Astrocyte (in vitro differentiated cells and primary cell): ENCODE measurements around the gene MEGF8. TPM values are rescaled to one million over a fixed set of nuclear protein-coding genes. Genes with fewer than 3 reads are reported as not detected.

Experiments
- DNase-seq: peaks from one replicate; pipeline ENCODE4 v3.0.0-alpha.2; 2010; ENCODE audit warnings: low read depth
- FAIRE-seq: peaks from 2 replicates; lab custom pipeline; 2011; peaks lifted over from hg19 to GRCh38; lab: Jason Lieb, UNC
- H2AFZ ChIP-seq: 2 replicates; pipeline ENCODE4 v1.6.0; 2012; ENCODE audit warnings: low read depth, low read length, inconsistent platforms
- H3K27ac ChIP-seq: 2 replicates; pipeline ENCODE4 v1.5.1; 2011; ENCODE audit warnings: low read depth, low read length, inconsistent platforms
- H3K27me3 ChIP-seq: 2 replicates; pipeline ENCODE4 v1.6.0; 2011; ENCODE audit warnings: low read length, inconsistent platforms; ENCODE audit not compliant: insufficient read depth
- H3K36me3 ChIP-seq: 2 replicates; pipeline ENCODE4 v1.5.1; 2011; ENCODE audit warnings: low read length, inconsistent platforms; ENCODE audit not compliant: insufficient read depth
- H3K4me1 ChIP-seq: 2 replicates; pipeline ENCODE4 v1.5.1; 2011; ENCODE audit warnings: low read length, inconsistent platforms; ENCODE audit not compliant: insufficient read depth
- H3K4me2 ChIP-seq: 2 replicates; pipeline ENCODE4 v1.6.0; 2012; ENCODE audit warnings: low read length, inconsistent platforms
- H3K4me3 ChIP-seq: 2 replicates; pipeline ENCODE4 v1.5.1; 2011; ENCODE audit warnings: low read depth, mild to moderate bottlenecking, low read length, inconsistent platforms; ENCODE audit not compliant: insufficient read depth
- H3K79me2 ChIP-seq: 2 replicates; pipeline ENCODE4 v1.6.0; 2012; ENCODE audit warnings: mild to moderate bottlenecking, low read length, inconsistent platforms; ENCODE audit not compliant: insufficient read depth
- H3K9ac ChIP-seq: 2 replicates; pipeline ENCODE4 v1.6.0; 2012; ENCODE audit warnings: mild to moderate bottlenecking, low read length, inconsistent platforms
- H3K9me3 ChIP-seq: 2 replicates; pipeline ENCODE4 v1.5.1; 2012; ENCODE audit warnings: low read depth, mild to moderate bottlenecking, low read length, inconsistent platforms; ENCODE audit not compliant: insufficient read depth
- H4K20me1 ChIP-seq: 2 replicates; pipeline ENCODE4 v1.6.0; 2012; ENCODE audit warnings: low read length, inconsistent platforms; ENCODE audit not compliant: insufficient read depth
- H3K27ac Mint-ChIP-seq: one replicate; pipeline ENCODE4 v1.8.0; 2021; ENCODE audit warnings: mild to moderate bottlenecking, mixed read lengths; ENCODE audit not compliant: unreplicated experiment
- H3K27me3 Mint-ChIP-seq: one replicate; pipeline ENCODE4 v1.8.0; 2021; ENCODE audit warnings: low read depth, mixed read lengths; ENCODE audit not compliant: unreplicated experiment
- H3K36me3 Mint-ChIP-seq: one replicate; pipeline ENCODE4 v1.8.0; 2021; ENCODE audit warnings: low read depth, mixed read lengths; ENCODE audit not compliant: unreplicated experiment
- H3K4me1 Mint-ChIP-seq: one replicate; pipeline ENCODE4 v1.8.0; 2021; ENCODE audit warnings: low read depth, mixed read lengths; ENCODE audit not compliant: unreplicated experiment
- H3K4me3 Mint-ChIP-seq: one replicate; pipeline ENCODE4 v1.8.0; 2021; ENCODE audit warnings: mild to moderate bottlenecking, moderate library complexity, mixed read lengths; ENCODE audit not compliant: unreplicated experiment
- H3K9me3 Mint-ChIP-seq: one replicate; pipeline ENCODE4 v1.8.0; 2021; ENCODE audit warnings: mild to moderate bottlenecking, mixed read lengths; ENCODE audit not compliant: unreplicated experiment
- EZH2 ChIP-seq: IDR thresholded peaks from 2 replicates; pipeline ENCODE4 v1.6.1; 2012; ENCODE audit warnings: mild to moderate bottlenecking, low read length, inconsistent platforms; ENCODE audit not compliant: insufficient read depth
- total RNA-seq: library from RNA; stranded (reverse); gene quantifications from 2 replicates; pipeline ENCODE4 v1.2.1, GENCODE V29; 2021
- TF ChIP-seq, protein P1 (sequence below): IDR thresholded peaks from 2 replicates; pipeline ENCODE4 v1.5.1; 2011; ENCODE audit warnings: low read depth, mild to moderate bottlenecking, inconsistent platforms, low read length, moderate library complexity; ENCODE audit not compliant: insufficient read depth

The MEGF8 gene
- total RNA-seq, 1 donor from 2014 or later: 42.0 TPM

DNA sequence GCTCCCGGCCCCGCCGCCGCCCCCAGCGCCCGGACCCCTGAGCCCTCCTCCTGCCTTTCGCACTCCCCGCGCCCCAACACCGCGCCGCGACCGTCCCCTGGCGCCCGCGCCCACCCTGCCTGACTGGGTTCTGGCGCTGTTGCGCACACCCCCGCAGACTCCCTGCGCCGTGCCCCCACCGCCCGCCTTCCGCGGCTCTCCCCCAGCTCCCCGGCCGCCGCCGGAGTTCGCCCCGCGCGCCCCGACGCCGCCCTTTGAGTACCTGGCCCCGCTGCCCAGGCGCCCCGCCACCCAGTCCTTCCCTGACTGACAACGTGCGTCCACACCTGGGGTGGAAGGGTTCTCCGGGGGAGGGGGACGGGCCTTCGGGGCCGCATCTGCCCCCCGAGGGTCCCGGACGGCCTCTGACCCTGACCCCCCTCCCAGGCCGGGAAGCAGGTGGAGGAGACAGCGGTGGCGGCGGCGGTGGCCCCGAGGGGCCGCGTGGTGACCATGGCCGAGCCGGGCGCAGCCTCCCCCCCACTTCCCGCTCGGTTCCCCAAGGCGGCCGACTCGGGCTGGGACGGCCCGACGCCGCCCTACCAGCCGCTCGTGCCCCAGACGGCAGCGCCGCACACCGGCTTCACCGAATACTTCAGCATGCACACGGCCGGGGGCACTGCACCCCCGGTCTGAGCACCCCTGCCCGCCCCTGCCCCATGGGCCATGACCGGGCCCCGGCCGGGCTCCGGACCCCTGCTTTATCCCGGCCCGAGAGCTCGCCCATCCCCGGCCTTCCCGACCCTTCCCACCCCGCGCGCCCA lies 1.4 kb upstream of the MEGF8 start:
- Histone ChIP-seq H4K20me1 (peaks cover 28% of the 10 kb centered on the region), H3K27ac (no peak overlapping the region), H3K9me3 (no peaks in the 10 kb centered on the region), H3K4me3 (no peak overlapping the region), H3K79me2 (peaks cover 35% of the 10 kb centered on the region), H3K36me3 (no peaks in the 10 kb centered on the region), H3K4me2 (peak overlapping the region; percentile 96), H3K9ac (no peak overlapping the region), H3K27me3 (peaks cover 25% of the 10 kb centered on the region), H3K4me1 (peaks cover 10% of the 10 kb centered on the region), H2AFZ (no peak overlapping the region)
- H3K4me1 Mint-ChIP-seq: peaks cover 12% of the 10 kb centered on the region
- H3K27ac Mint-ChIP-seq: no peak overlapping the region
- no peak for DNase-seq
- no peak overlapping the region for H3K4me3 Mint-ChIP-seq
- peaks cover 2% of the 10 kb centered on the region for H3K9me3 Mint-ChIP-seq
- no peaks in the 10 kb centered on the region for H3K36me3 Mint-ChIP-seq
- peaks cover 38% of the 10 kb centered on the region for H3K27me3 Mint-ChIP-seq
- FAIRE-seq: no peak
- TF ChIP-seq EZH2: peak; percentile 100
- TF ChIP-seq, protein P1, sequence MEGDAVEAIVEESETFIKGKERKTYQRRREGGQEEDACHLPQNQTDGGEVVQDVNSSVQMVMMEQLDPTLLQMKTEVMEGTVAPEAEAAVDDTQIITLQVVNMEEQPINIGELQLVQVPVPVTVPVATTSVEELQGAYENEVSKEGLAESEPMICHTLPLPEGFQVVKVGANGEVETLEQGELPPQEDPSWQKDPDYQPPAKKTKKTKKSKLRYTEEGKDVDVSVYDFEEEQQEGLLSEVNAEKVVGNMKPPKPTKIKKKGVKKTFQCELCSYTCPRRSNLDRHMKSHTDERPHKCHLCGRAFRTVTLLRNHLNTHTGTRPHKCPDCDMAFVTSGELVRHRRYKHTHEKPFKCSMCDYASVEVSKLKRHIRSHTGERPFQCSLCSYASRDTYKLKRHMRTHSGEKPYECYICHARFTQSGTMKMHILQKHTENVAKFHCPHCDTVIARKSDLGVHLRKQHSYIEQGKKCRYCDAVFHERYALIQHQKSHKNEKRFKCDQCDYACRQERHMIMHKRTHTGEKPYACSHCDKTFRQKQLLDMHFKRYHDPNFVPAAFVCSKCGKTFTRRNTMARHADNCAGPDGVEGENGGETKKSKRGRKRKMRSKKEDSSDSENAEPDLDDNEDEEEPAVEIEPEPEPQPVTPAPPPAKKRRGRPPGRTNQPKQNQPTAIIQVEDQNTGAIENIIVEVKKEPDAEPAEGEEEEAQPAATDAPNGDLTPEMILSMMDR: no peak

DNA sequence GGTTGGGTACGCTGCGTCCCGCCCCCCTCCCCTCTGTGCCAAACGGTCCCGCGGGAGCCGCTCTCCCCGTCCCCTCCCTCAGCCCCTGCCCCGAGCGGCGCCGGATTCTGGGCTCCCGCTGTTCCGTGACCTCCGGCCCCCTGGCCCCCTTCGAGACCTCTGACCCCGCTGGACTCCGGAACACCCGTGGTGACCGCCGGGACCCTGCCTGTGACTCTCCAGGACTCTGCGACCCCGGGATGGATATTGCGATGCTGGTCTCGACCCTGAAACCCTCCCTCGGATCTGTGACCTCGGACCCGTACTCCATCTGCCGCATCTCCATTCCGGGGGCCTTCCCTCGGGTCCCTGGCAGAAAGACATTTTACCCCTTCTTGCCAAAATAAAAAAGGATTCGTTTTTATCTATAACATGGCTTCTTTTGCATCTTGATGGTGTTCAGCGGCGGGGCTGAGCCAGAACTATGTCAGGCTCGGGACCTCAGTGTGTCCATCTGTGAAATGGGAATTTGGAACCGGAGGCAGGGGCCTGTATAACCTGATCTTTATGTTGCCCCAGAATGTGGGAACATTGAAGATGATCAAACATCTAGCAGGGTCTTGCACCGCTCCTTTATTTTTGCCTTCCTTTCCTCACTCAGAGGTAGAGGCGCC lies 654 bp upstream of the MEGF8 start:
- H3K79me2 ChIP-seq: peaks cover 40% of the 10 kb centered on the region
- Mint-ChIP-seq H3K27me3 (peaks cover 38% of the 10 kb centered on the region), H3K4me3 (peak overlapping the region; percentile 89), H3K9me3 (peaks cover 2% of the 10 kb centered on the region), H3K36me3 (no peaks in the 10 kb centered on the region), H3K4me1 (peaks cover 12% of the 10 kb centered on the region), H3K27ac (peak overlapping the region; percentile 69)
- no peak for DNase-seq
- FAIRE-seq: no peak
- TF ChIP-seq, protein P1: no peak
- peak; percentile 73 for TF ChIP-seq EZH2
- peaks cover 10% of the 10 kb centered on the region for H3K4me1 ChIP-seq
- no peak overlapping the region for H3K4me3 ChIP-seq
- no peaks in the 10 kb centered on the region for H3K36me3 ChIP-seq
- no peak overlapping the region for H3K27ac ChIP-seq
- H3K4me2 ChIP-seq: peak overlapping the region; percentile 96
- peak overlapping the region; percentile 21 for H3K9ac ChIP-seq
- H4K20me1 ChIP-seq: peaks cover 33% of the 10 kb centered on the region
- peaks cover 25% of the 10 kb centered on the region for H3K27me3 ChIP-seq
- H3K9me3 ChIP-seq: no peaks in the 10 kb centered on the region
- peak overlapping the region; percentile 43 for H2AFZ ChIP-seq
